Inflammatory macrophage (primary cell): ENCODE data around the gene HSBP1L1.

ENCODE experiments used
- DNase-seq, 2 donors: peaks; one replicate each; pipeline ENCODE4 v3.0.0-alpha.2; 2020 to 2022
- total RNA-seq, 18 experiments: gene quantifications; one replicate each; lab custom pipeline; 2026; ENCODE audit warnings: mixed read lengths in 6 of 18, inconsistent platforms in 2 of 18; lab: John Stamatoyannopoulos, UW

Gene HSBP1L1
- 0.93 to 8.0 (median 3.2) reads per million in 18 experiments for total RNA-seq

DNA sequence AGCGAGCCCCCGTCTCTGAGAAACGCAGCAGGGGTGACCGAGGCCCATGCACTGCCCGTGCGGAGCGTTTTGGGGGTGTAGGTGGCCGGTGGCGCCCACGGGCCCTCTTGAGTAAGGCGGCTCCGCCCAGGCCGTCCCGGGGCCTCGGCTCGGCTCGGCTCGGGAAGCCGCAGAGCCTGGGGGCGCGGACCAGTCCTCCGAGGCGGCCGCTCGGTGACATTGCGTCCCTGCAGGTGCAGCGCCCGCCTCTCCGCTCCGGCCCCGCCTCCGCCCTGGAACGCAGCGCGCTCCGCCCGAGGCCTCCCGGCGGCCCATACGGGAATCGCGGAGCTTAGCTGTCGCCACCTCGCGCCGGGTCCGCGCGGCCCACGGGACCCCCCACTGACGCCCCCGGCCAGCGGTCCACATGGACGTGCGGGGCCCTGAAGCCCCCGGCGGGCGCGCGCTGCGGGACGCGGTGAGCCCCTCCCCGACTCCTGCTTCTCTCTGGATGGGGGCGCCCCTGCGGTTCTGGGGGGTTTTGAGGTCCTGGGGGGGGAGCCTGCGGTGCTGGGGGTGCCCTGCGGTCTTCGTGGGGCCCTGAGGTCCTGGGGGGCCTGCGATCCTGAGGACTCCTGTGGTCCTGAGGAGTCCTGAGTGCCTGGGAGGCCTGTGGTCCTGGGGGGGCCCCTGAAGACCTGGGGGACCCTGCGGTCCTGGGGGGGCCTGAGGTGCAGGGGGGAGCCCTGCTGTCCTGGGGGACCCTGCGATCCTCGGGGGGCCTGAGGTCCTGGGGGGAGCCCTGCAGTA, at the start of gene HSBP1L1:
Gene HSBP1L1 (plus strand): TSS at position 314 of the 789 bp plus-strand sequence. CDS start 93 bp downstream, at position 407.
- peak; percentile 31 to 57 for DNase-seq

DNA sequence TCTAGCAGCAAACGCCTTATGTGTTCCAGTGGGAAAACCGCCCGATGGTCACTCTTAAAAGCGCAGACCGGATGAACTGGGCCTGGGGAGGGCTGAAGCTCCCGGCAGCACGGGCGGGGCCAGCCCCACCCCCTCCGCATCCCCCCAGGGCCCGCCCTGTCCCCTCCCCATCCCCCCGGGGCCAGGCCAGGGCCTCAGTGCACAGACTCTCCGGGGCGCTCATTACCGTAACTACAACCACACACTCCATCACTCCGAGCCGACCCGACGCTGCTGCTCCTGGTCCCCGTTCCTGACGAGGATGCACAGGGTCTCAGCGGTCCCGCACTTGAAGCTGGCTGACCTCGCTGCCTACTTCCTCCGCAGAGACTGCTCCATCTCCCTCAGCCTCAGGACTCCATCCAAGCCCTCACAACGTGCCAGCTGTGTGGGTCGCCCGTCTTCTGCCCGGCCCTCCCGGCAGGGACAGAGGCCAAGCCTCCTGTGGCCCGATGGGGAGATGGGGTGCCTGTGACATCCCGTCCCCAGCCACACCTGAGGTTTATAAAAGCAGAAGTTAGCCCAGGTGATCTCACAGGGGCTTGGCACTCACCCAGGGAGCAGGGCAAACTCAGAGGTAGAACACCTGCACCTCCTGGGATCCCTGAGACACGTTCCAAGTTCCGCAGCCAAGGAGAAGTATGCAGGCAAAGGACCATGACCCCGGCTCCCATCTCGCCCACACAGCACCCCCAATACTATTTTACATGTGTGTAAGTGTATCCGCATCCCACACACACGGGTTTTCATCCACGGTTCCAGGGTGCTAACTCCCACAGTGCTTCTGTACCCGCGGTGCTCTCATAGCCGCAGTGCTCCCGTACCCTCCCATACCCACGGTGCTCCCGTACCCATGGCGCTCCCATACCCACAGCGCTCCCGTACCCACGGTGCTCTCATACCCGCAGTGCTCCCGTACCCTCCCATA, 49.0 kb upstream of the HSBP1L1 start:
- no peak for DNase-seq

DNA sequence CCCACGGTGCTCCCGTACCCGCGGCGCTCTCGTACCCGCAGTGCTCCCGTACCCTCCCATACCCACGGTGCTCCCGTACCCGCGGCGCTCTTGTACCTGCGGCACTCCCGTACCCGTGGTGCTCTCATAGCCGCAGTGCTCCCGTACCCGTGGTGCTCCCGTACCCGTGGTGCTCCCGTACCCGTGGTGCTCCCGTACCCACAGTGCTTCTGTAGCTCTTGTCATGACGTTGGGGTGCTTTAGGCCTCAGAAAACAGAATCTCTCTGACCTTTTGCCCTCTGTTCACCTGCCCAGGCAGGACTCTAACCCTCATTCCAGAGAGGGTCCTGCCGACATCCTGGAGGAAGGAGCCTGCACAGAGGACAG, 48.3 kb upstream of the HSBP1L1 start:
- DNase-seq = no peak

- DNase-seq = no peak
These were observed 47.8 kb upstream of the HSBP1L1 start for GRCh38 chr18:79916546-79917168.

- DNase-seq = no peak
These were observed 47.1 kb upstream of the HSBP1L1 start for GRCh38 chr18:79917169-79917852.

GRCh38 chr18:79917853-79918614, 46.4 kb upstream of the HSBP1L1 start:
- DNase-seq = no peak

GRCh38 chr18:79918615-79919011, 45.8 kb upstream of the HSBP1L1 start:
- no peak for DNase-seq

DNA sequence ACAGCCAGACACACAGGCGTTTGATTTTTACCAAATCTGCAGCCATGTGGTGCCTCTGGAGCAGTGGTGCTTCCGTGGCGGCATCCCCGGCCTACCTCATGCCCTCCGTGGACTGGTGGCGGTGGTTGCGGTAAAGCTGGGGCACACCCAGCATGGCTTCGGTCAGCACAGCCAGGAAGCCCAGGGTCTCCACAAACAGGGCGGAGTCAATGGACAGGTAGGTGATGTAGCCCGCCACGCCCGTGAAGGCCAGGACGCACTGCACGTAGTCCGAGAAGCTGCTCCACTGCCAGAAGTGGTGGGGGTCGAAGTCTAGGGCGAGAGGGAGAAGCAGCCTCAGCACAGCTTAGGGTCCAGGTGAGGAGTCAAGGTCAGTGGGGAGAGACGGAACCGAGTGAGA, 45.4 kb upstream of the HSBP1L1 start:
- no peak for DNase-seq

GRCh38 chr18:79921984-79922965, 42.2 kb upstream of the HSBP1L1 start:
- no peak for DNase-seq

DNA sequence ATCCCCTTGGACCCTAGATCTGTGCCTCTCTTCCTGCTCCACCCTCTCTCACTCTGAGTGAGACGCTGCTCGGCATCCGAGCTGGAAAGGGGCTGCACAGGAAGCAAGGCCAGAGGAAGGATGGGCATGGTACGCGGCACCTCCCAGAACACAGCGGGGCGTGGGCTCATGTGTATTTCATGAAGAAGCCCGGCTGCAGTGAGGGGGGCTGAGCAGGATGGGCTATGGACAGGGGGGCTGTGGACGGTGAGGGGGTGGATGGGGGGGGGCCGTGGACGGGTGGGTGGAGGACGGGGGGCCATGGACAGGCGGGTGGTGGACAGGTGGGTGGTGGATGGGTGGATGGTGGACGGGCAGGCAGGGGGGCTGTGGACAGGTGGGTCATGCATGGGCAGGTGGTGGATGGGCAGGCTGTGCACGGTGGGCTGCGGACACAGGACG, 41.5 kb upstream of the HSBP1L1 start:
- DNase-seq = no peak

DNA sequence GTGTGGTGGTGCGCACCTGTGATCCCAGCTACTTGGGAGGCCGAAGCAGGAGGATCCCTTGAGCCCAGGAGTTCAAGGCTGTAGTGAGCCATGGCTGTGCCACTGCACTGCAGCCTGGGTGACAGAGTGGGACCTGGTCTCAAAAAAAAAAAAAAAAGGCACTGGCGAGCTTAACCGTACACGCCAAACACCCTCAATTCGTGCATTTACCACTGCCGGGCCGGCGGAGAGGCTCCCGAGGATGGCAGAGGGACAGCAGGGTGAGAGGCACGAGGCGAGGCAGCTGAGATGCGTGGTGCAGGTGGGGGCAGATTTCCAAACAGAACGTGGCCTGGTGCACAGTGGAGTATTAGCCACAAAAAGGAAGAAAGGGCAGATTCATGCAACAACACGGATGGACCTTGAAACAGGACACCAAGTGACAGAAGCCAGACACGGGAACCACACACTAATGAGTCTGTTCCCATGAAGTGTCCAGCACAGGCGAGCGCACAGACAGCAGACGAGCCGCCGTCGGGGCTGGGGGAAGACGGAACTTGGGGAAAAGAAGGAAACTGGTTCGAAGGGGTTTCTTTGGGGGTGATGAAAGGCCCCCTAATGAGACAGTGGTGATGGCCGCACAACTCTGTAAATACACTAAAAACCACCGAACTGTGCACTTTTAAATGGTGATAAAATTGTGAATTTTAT, 40.4 kb upstream of the HSBP1L1 start:
- DNase-seq = no peak

GRCh38 chr18:79924814-79925731, 39.4 kb upstream of the HSBP1L1 start:
- DNase-seq = no peak

DNA sequence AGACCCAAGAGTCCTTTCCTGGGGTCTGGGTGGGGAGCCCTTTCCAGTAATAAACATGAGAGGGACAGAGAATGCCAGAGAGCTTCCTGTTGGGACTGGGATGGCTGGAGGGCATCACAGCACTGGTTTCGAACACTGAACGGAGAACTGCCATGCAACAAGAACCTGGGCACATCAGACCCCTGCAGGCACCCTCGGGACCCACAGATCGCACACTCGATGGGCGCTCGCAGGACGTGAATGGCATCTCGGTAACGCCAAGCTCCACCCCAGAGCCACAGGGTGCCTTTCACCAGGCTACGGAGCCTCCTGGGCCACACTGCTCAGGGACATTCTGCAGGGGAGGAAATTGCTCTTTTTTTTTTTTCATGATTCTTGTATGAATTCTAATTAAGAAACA, 38.1 kb upstream of the HSBP1L1 start:
- DNase-seq = no peak

- no peak for DNase-seq
These were observed 37.5 kb upstream of the HSBP1L1 start for GRCh38 chr18:79926715-79927606.

GRCh38 chr18:79927607-79928562, 36.6 kb upstream of the HSBP1L1 start:
- no peak for DNase-seq

DNA sequence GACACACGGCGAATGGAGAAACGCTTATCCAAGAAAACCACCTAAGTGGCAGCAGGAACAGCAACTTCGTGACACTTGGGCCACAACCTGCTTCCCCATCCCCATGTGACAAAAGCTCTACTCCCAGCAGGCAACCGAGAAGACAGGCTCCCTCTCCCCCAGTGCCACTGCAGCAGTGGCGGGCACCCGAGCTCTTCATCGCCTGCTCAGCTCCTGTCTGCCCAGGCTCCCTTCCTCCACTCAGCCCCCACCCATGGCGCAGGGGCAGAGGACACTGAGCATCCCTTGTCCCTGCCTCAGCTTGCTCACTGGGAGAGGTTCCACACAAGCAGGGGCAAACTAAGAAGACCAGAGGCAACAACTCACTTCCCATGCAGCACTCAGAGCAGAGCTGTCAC, 35.9 kb upstream of the HSBP1L1 start:
- no peak for DNase-seq
